ENCODE results near the gene NIN. TPM values are rescaled to one million over a fixed set of nuclear protein-coding genes. Genes with fewer than 3 reads are reported as not detected.

The NIN gene
- polyA plus RNA-seq, 4 donors: 30.2 to 35.7 (median 32.2) TPM

GRCh38 chr14:50839048-50839447 lies 8.1 kb upstream of the NIN start:
- no peak for DNase-seq (ENCODE audit: low read depth in 4 of 4, low spot score in 3 of 4)

- no peak for DNase-seq (ENCODE audit: low read depth in 4 of 4, low spot score in 3 of 4)
Measured at GRCh38 chr14:50837850-50838470, 7.0 kb upstream of the NIN start.

GRCh38 chr14:50837271-50837670 lies 6.3 kb upstream of the NIN start:
- no peak for DNase-seq (ENCODE audit: low read depth in 4 of 4, low spot score in 3 of 4)

- no peak for DNase-seq (ENCODE audit: low read depth in 4 of 4, low spot score in 3 of 4)
Measured at GRCh38 chr14:50836515-50836914, 5.6 kb upstream of the NIN start.

GRCh38 chr14:50835280-50835679 lies 4.3 kb upstream of the NIN start:
- no peak for DNase-seq (ENCODE audit: low read depth in 4 of 4, low spot score in 3 of 4)

GRCh38 chr14:50834802-50835276 lies 3.9 kb upstream of the NIN start:
- DNase-seq (ENCODE audit: low read depth in 4 of 4, low spot score in 3 of 4): no peak

GRCh38 chr14:50832935-50833630 lies 2.1 kb upstream of the NIN start:
- no peak for DNase-seq (ENCODE audit: low read depth in 4 of 4, low spot score in 3 of 4)

GRCh38 chr14:50831726-50832168 lies 785 bp upstream of the NIN start:
- no peak for DNase-seq (ENCODE audit: low read depth in 4 of 4, low spot score in 3 of 4)

- peak in 1 of 4 donors; percentile 43 for DNase-seq (ENCODE audit: low read depth in 4 of 4, low spot score in 3 of 4)
Measured at GRCh38 chr14:50830044-50830931, 674 bp downstream of the NIN start.

GRCh38 chr14:50829489-50830043 lies 1.4 kb downstream of the NIN start:
- no peak for DNase-seq (ENCODE audit: low read depth in 4 of 4, low spot score in 3 of 4)

GRCh38 chr14:50828721-50829488 lies 2.1 kb downstream of the NIN start:
- DNase-seq (ENCODE audit: low read depth in 4 of 4, low spot score in 3 of 4): no peak

GRCh38 chr14:50826681-50827080 lies 4.3 kb downstream of the NIN start:
- no peak for DNase-seq (ENCODE audit: low read depth in 4 of 4, low spot score in 3 of 4)

- DNase-seq (ENCODE audit: low read depth in 4 of 4, low spot score in 3 of 4): no peak
Measured at GRCh38 chr14:50825307-50825706, 5.7 kb downstream of the NIN start.

GRCh38 chr14:50823762-50824636 lies 7.0 kb downstream of the NIN start:
- DNase-seq (ENCODE audit: low read depth in 4 of 4, low spot score in 3 of 4): no peak

GRCh38 chr14:50823051-50823761 lies 7.8 kb downstream of the NIN start:
- no peak for DNase-seq (ENCODE audit: low read depth in 4 of 4, low spot score in 3 of 4)

GRCh38 chr14:50822501-50823042 lies 8.4 kb downstream of the NIN start:
- DNase-seq (ENCODE audit: low read depth in 4 of 4, low spot score in 3 of 4): no peak

GRCh38 chr14:50821510-50822464 lies 9.2 kb downstream of the NIN start:
- no peak for DNase-seq (ENCODE audit: low read depth in 4 of 4, low spot score in 3 of 4)

Measured in right renal pelvis (tissue), 4 donors.